Stomach smooth muscle (tissue), 2 donors: Measurements from ENCODE around the gene STX8.
A peak's percentile ranks its signal among the peaks of the same experiment; 100 is the strongest.

Experiments used
- H3K27ac ChIP-seq: one replicate; pipeline ENCODE4 v1.7.0; 2013; ENCODE audit warnings: mild to moderate bottlenecking, low read length, inconsistent platforms
- H3K27me3 ChIP-seq, 2 donors: one replicate each; pipeline ENCODE4 v1.7.0; 2013; ENCODE audit warnings: low read length in 2 of 2; ENCODE audit not compliant: insufficient read depth in 2 of 2, control insufficient read depth in 1 of 2
- H3K36me3 ChIP-seq, 2 donors: one replicate each; pipeline ENCODE4 v1.7.0; 2013; ENCODE audit warnings: low read length in 2 of 2; ENCODE audit not compliant: control insufficient read depth in 2 of 2, insufficient read depth in 2 of 2
- H3K4me1 ChIP-seq: one replicate; pipeline ENCODE4 v1.7.0; 2013; ENCODE audit warnings: low read length; ENCODE audit not compliant: control insufficient read depth, insufficient read depth
- H3K4me3 ChIP-seq, 2 donors: one replicate each; pipeline ENCODE4 v1.7.0; 2013; ENCODE audit warnings: low read length in 2 of 2
- H3K9ac ChIP-seq, 2 donors: one replicate each; pipeline ENCODE4 v1.7.0; 2013; ENCODE audit warnings: low read length in 2 of 2, mild to moderate bottlenecking in 1 of 2
- H3K9me3 ChIP-seq, 2 donors: one replicate each; pipeline ENCODE4 v1.7.0; 2013; ENCODE audit warnings: low read length in 2 of 2; ENCODE audit not compliant: control insufficient read depth in 2 of 2
- donor health status: healthy.
- donor health status: Pancreatic carcinoma.

The STX8 gene

GRCh38 chr17:9532715-9533114 lies 42.9 kb downstream of the STX8 start:
- no peaks in the 10 kb centered on the region for H3K4me1 ChIP-seq
- H3K27ac ChIP-seq: no peak overlapping the region
- H3K9me3 ChIP-seq: no peaks in the 10 kb centered on the region
- H3K27me3 ChIP-seq: no peaks in the 10 kb centered on the region
- H3K9ac ChIP-seq: no peak overlapping the region
- H3K36me3 ChIP-seq: no peaks in the 10 kb centered on the region
- H3K4me3 ChIP-seq: no peak overlapping the region

- Histone ChIP-seq H3K27me3 (no peaks in the 10 kb centered on the region), H3K4me3 (no peak overlapping the region), H3K9ac (no peak overlapping the region), H3K4me1 (no peaks in the 10 kb centered on the region), H3K9me3 (no peaks in the 10 kb centered on the region), H3K36me3 (no peaks in the 10 kb centered on the region), H3K27ac (no peak overlapping the region)
These were observed 44.6 kb downstream of the STX8 start for GRCh38 chr17:9531034-9531433.

- Histone ChIP-seq H3K36me3 (no peaks in the 10 kb centered on the region), H3K27me3 (no peaks in the 10 kb centered on the region), H3K27ac (no peak overlapping the region), H3K9ac (no peak overlapping the region), H3K9me3 (no peaks in the 10 kb centered on the region), H3K4me3 (no peak overlapping the region), H3K4me1 (no peaks in the 10 kb centered on the region)
These were observed 46.5 kb downstream of the STX8 start for GRCh38 chr17:9529033-9529700.

- H3K27me3 ChIP-seq: no peaks in the 10 kb centered on the region
- no peak overlapping the region for H3K27ac ChIP-seq
- H3K9me3 ChIP-seq: no peaks in the 10 kb centered on the region
- no peaks in the 10 kb centered on the region for H3K36me3 ChIP-seq
- H3K4me1 ChIP-seq: no peaks in the 10 kb centered on the region
- no peak overlapping the region for H3K9ac ChIP-seq
- no peak overlapping the region for H3K4me3 ChIP-seq
These were observed 47.8 kb downstream of the STX8 start for GRCh38 chr17:9527788-9528187.

- H3K9ac ChIP-seq: no peak overlapping the region
- H3K27ac ChIP-seq: no peak overlapping the region
- no peaks in the 10 kb centered on the region for H3K9me3 ChIP-seq
- H3K4me1 ChIP-seq: no peaks in the 10 kb centered on the region
- H3K36me3 ChIP-seq: no peaks in the 10 kb centered on the region
- H3K4me3 ChIP-seq: no peak overlapping the region
- H3K27me3 ChIP-seq: no peaks in the 10 kb centered on the region
These were observed 53.5 kb downstream of the STX8 start for GRCh38 chr17:9522074-9522473.

- no peaks in the 10 kb centered on the region for H3K27me3 ChIP-seq
- no peaks in the 10 kb centered on the region for H3K4me1 ChIP-seq
- H3K36me3 ChIP-seq: no peaks in the 10 kb centered on the region
- no peaks in the 10 kb centered on the region for H3K9me3 ChIP-seq
- no peak overlapping the region for H3K27ac ChIP-seq
- no peak overlapping the region for H3K9ac ChIP-seq
- H3K4me3 ChIP-seq: no peak overlapping the region
These were observed 54.6 kb downstream of the STX8 start for GRCh38 chr17:9521062-9521461.

- no peak overlapping the region for H3K4me3 ChIP-seq
- H3K27ac ChIP-seq: no peak overlapping the region
- H3K36me3 ChIP-seq: no peaks in the 10 kb centered on the region
- H3K9ac ChIP-seq: no peak overlapping the region
- no peaks in the 10 kb centered on the region for H3K27me3 ChIP-seq
- H3K4me1 ChIP-seq: no peaks in the 10 kb centered on the region
- no peaks in the 10 kb centered on the region for H3K9me3 ChIP-seq
These were observed 55.0 kb downstream of the STX8 start for GRCh38 chr17:9520649-9521048.

- Histone ChIP-seq H3K27me3 (no peaks in the 10 kb centered on the region), H3K9me3 (no peaks in the 10 kb centered on the region), H3K9ac (peak overlapping the region in 1 of 2 donors; percentile 6), H3K27ac (no peak overlapping the region), H3K36me3 (no peaks in the 10 kb centered on the region), H3K4me1 (no peaks in the 10 kb centered on the region), H3K4me3 (no peak overlapping the region)
These were observed 55.9 kb downstream of the STX8 start for GRCh38 chr17:9519583-9520272.

- Histone ChIP-seq H3K36me3 (no peaks in the 10 kb centered on the region), H3K27me3 (no peaks in the 10 kb centered on the region), H3K4me3 (no peak overlapping the region), H3K9me3 (no peaks in the 10 kb centered on the region), H3K4me1 (no peaks in the 10 kb centered on the region), H3K27ac (no peak overlapping the region), H3K9ac (no peak overlapping the region)
These were observed 58.2 kb downstream of the STX8 start for GRCh38 chr17:9517396-9517795.

- no peak overlapping the region for H3K27ac ChIP-seq
- no peaks in the 10 kb centered on the region for H3K27me3 ChIP-seq
- no peaks in the 10 kb centered on the region for H3K36me3 ChIP-seq
- H3K4me3 ChIP-seq: no peak overlapping the region
- no peak overlapping the region for H3K9ac ChIP-seq
- no peaks in the 10 kb centered on the region for H3K9me3 ChIP-seq
- no peaks in the 10 kb centered on the region for H3K4me1 ChIP-seq
These were observed 62.4 kb downstream of the STX8 start for GRCh38 chr17:9513266-9513665.
